ENCODE results near the gene BUD31. TPM values are rescaled to one million over a fixed set of nuclear protein-coding genes. Genes with fewer than 3 reads are reported as not detected.

The BUD31 gene
- total RNA-seq, 1 donor from 2014 or later, result 73.4 TPM

GRCh38 chr7:99395616-99396327, 13.0 kb upstream of the BUD31 start:
- TF ChIP-seq CTCF (IDR thresholded peaks at IDR 0.05; ENCODE audit: unreplicated experiment), result no peak
- H3K27me3 Mint-ChIP-seq (ENCODE audit: unreplicated experiment), result peaks cover 14% of the 10 kb centered on the region
- peak overlapping the region; percentile 56 for H3K4me3 Mint-ChIP-seq (ENCODE audit: unreplicated experiment)
- H3K27ac Mint-ChIP-seq (ENCODE audit: unreplicated experiment), result no peak overlapping the region
- H3K36me3 Mint-ChIP-seq (ENCODE audit: low read depth, unreplicated experiment), result peaks cover 17% of the 10 kb centered on the region
- H3K9me3 Mint-ChIP-seq (ENCODE audit: unreplicated experiment), result no peaks in the 10 kb centered on the region
- DNase-seq (ENCODE audit: low spot score), result no peak
- peaks cover 9% of the 10 kb centered on the region for H3K4me1 Mint-ChIP-seq (ENCODE audit: unreplicated experiment)

GRCh38 chr7:99396418-99397296, 12.1 kb upstream of the BUD31 start:
- Mint-ChIP-seq H3K4me1 (ENCODE audit: unreplicated experiment) (peaks cover 9% of the 10 kb centered on the region), H3K4me3 (ENCODE audit: unreplicated experiment) (no peak overlapping the region), H3K9me3 (ENCODE audit: unreplicated experiment) (no peaks in the 10 kb centered on the region), H3K36me3 (ENCODE audit: low read depth, unreplicated experiment) (peaks cover 24% of the 10 kb centered on the region), H3K27ac (ENCODE audit: unreplicated experiment) (peak overlapping the region; percentile 24), H3K27me3 (ENCODE audit: unreplicated experiment) (peaks cover 17% of the 10 kb centered on the region)
- no peak for TF ChIP-seq CTCF (IDR thresholded peaks at IDR 0.05; ENCODE audit: unreplicated experiment)
- DNase-seq (ENCODE audit: low spot score), result no peak

DNA sequence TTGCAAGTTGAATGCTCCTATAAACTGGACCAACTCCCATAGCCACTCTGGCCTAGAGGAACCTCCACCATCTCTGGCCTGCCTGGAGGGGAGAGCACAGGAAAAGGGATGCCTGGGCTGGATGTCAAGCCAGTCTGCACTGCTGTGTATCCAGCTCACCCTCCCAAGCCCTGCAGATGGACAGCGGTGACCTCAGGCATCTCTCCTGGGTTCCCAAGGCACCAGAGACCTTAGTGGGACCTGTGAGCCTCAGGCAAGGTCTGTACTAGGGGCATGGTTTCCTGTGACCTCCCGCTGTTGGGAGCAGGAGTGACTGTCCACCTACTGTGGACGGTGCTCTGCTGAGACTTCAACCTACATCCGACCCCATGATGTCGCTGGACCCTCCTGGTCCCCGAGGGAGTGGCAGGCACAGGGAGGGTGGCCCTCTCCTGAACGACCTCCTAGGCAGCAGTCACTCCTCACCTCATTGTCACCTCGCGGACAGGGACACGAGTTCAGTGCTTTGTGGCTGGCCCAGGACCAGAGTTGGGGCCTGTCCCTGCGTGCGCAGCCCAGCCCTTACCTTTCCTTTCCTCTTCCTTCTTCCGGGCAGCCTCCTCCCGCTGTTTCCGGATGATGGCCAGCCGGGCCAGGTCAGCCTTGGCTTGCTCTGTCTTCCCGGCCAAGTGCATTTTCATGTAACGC, 11.3 kb upstream of the BUD31 start:
- H3K36me3 Mint-ChIP-seq (ENCODE audit: low read depth, unreplicated experiment), result peaks cover 24% of the 10 kb centered on the region

DNA sequence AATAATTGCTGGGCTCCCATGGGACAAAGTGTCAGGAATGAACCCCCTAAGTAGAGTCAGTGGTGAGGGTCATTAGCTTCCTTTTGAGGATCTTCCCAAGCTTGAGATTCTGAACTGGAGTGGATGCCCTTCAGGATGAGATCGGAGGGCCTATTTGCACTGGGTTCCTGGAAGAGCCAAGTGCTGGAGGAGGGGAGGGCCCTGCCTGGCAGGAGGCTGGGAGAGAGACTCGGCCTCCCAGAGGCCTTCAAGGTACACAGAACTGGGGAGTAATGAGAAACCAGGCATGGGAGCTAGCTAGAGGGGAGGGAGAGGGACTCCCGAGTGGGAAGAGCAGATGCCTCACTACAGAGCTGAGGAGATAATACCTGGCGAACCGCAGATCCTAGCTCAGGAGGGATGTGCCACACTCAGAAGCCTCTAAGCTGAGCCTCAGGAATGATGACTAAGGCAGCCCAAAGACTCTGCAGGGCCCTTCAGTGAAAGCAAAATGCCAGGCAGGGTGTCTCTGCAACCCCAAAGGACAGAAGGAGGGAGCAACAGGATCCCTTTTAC, 9.8 kb upstream of the BUD31 start:
- DNase-seq (ENCODE audit: low spot score), result no peak
- no peaks in the 10 kb centered on the region for H3K4me1 Mint-ChIP-seq (ENCODE audit: unreplicated experiment)
- H3K27me3 Mint-ChIP-seq (ENCODE audit: unreplicated experiment), result peaks cover 17% of the 10 kb centered on the region
- no peak for TF ChIP-seq CTCF (IDR thresholded peaks at IDR 0.05; ENCODE audit: unreplicated experiment)
- peak overlapping the region; percentile 80 for H3K27ac Mint-ChIP-seq (ENCODE audit: unreplicated experiment)
- peak overlapping the region; percentile 63 for H3K4me3 Mint-ChIP-seq (ENCODE audit: unreplicated experiment)
- H3K36me3 Mint-ChIP-seq (ENCODE audit: low read depth, unreplicated experiment), result peaks cover 36% of the 10 kb centered on the region
- no peaks in the 10 kb centered on the region for H3K9me3 Mint-ChIP-seq (ENCODE audit: unreplicated experiment)

More for the DNA sequence above, 11.3 kb upstream of the BUD31 start:
- TF ChIP-seq CTCF (IDR thresholded peaks at IDR 0.05; ENCODE audit: unreplicated experiment), result no peak
- Mint-ChIP-seq H3K27me3 (ENCODE audit: unreplicated experiment) (peaks cover 14% of the 10 kb centered on the region), H3K9me3 (ENCODE audit: unreplicated experiment) (no peaks in the 10 kb centered on the region), H3K4me1 (ENCODE audit: unreplicated experiment) (peaks cover 9% of the 10 kb centered on the region), H3K4me3 (ENCODE audit: unreplicated experiment) (peak overlapping the region; percentile 11), H3K27ac (ENCODE audit: unreplicated experiment) (peak overlapping the region; percentile 24)
- DNase-seq (ENCODE audit: low spot score), result no peak

Data from endothelial cell (in vitro differentiated cells).